Activated T-helper 2 cell treated with anti-CD3 and anti-CD28 coated beads, Interferon-gamma antibody, Interleukin-2, Interleukin-4, amounts not matched to agents 10 μg/mL and 5 μg/mL and 100 μg/mL, durations not matched to agents 14 hours and 24 hours and 36 hours (primary cell): ENCODE data around the gene TMEM127. TPM values are rescaled to one million over a fixed set of nuclear protein-coding genes. Genes with fewer than 3 reads are reported as not detected.
A peak's percentile ranks its signal among the peaks of the same experiment; 100 is the strongest.
"Not testable (repeated sequence)": the region's sequence is repeated elsewhere in the genome, so short reads cannot be mapped to it uniquely, and the experiment has no call there.

Source experiments
- DNase-seq: peaks from one replicate; pipeline ENCODE4 v3.0.0; 2021; ENCODE audit warnings: low spot score
- H3K27ac Mint-ChIP-seq: one replicate; pipeline ENCODE4 v1.8.0; 2021; ENCODE audit warnings: mixed read lengths
- H3K27me3 Mint-ChIP-seq: one replicate; pipeline ENCODE4 v1.8.0; 2021; ENCODE audit warnings: low read depth, mixed read lengths
- H3K36me3 Mint-ChIP-seq: one replicate; pipeline ENCODE4 v1.8.0; 2021; ENCODE audit warnings: low read depth, mixed read lengths
- H3K4me1 Mint-ChIP-seq: one replicate; pipeline ENCODE4 v1.8.0; 2021; ENCODE audit warnings: low read depth, mixed read lengths
- H3K4me3 Mint-ChIP-seq: one replicate; pipeline ENCODE4 v1.8.0; 2021; ENCODE audit warnings: low read depth, mild to moderate bottlenecking, moderate library complexity, mixed read lengths
- H3K9me3 Mint-ChIP-seq: one replicate; pipeline ENCODE4 v1.8.0; 2021; ENCODE audit warnings: mixed read lengths
- intact Hi-C: fragments of 100-400 bp; cut with micrococcal nuclease; formaldehyde crosslinking; loops from one replicate; pipeline ENCODE4 v1.15.1; 2023
- total RNA-seq: library from RNA; stranded (reverse); gene quantifications from 2 replicates; pipeline ENCODE4 v1.2.3, GENCODE V29; 2022

Gene TMEM127
- total RNA-seq, 1 donor from 2014 or later, result 30.4 TPM

- Mint-ChIP-seq H3K4me3 (no peak overlapping the region), H3K9me3 (no peaks in the 10 kb centered on the region), H3K36me3 (peaks cover 53% of the 10 kb centered on the region), H3K27ac (peak overlapping the region; percentile 26), H3K4me1 (peaks cover 44% of the 10 kb centered on the region), H3K27me3 (no peaks in the 10 kb centered on the region)
- intact Hi-C loops, result no loop called here
- no peak for DNase-seq
Observed at GRCh38 chr2:96259497-96259921, 6.3 kb downstream of the TMEM127 start.

GRCh38 chr2:96258166-96259022 is 7.4 kb downstream of the TMEM127 start:
- H3K27ac Mint-ChIP-seq, result no peak overlapping the region
- no peaks in the 10 kb centered on the region for H3K9me3 Mint-ChIP-seq
- DNase-seq, result no peak
- peaks cover 53% of the 10 kb centered on the region for H3K36me3 Mint-ChIP-seq
- intact Hi-C loops, result no loop called here
- peaks cover 33% of the 10 kb centered on the region for H3K4me1 Mint-ChIP-seq
- no peaks in the 10 kb centered on the region for H3K27me3 Mint-ChIP-seq
- H3K4me3 Mint-ChIP-seq, result no peak overlapping the region

- intact Hi-C loops, H3K27me3 Mint-ChIP-seq, H3K9me3 Mint-ChIP-seq, H3K4me3 Mint-ChIP-seq, DNase-seq, H3K27ac Mint-ChIP-seq: not testable (repeated sequence)
- peaks cover 32% of the 10 kb centered on the region for H3K4me1 Mint-ChIP-seq
- H3K36me3 Mint-ChIP-seq, result peaks cover 54% of the 10 kb centered on the region
Observed at GRCh38 chr2:96257744-96258143, 8.1 kb downstream of the TMEM127 start.

GRCh38 chr2:96256611-96257113 is 9.1 kb downstream of the TMEM127 start:
- H3K4me3 Mint-ChIP-seq, result no peak overlapping the region
- no peaks in the 10 kb centered on the region for H3K9me3 Mint-ChIP-seq
- peaks cover 33% of the 10 kb centered on the region for H3K4me1 Mint-ChIP-seq
- H3K36me3 Mint-ChIP-seq, result peaks cover 60% of the 10 kb centered on the region
- intact Hi-C loops, result no loop called here
- H3K27me3 Mint-ChIP-seq, result no peaks in the 10 kb centered on the region
- H3K27ac Mint-ChIP-seq, result peak overlapping the region; percentile 47
- DNase-seq, result no peak

- Mint-ChIP-seq H3K4me3 (no peak overlapping the region), H3K9me3 (no peaks in the 10 kb centered on the region), H3K27ac (no peak overlapping the region), H3K27me3 (no peaks in the 10 kb centered on the region), H3K4me1 (peaks cover 23% of the 10 kb centered on the region), H3K36me3 (peaks cover 56% of the 10 kb centered on the region)
- DNase-seq, result no peak
- intact Hi-C loops, result no loop called here
Observed at GRCh38 chr2:96254571-96254970, 11.2 kb downstream of the TMEM127 start.

GRCh38 chr2:96253006-96253405 is 12.8 kb downstream of the TMEM127 start:
- Mint-ChIP-seq H3K36me3 (peaks cover 51% of the 10 kb centered on the region), H3K4me1 (peaks cover 19% of the 10 kb centered on the region), H3K27ac (no peak overlapping the region), H3K27me3 (no peaks in the 10 kb centered on the region), H3K9me3 (no peaks in the 10 kb centered on the region), H3K4me3 (no peak overlapping the region)
- no peak for DNase-seq
- intact Hi-C loops, result no loop called here

GRCh38 chr2:96252526-96252925 is 13.3 kb downstream of the TMEM127 start:
- H3K27me3 Mint-ChIP-seq, result no peaks in the 10 kb centered on the region
- no peaks in the 10 kb centered on the region for H3K9me3 Mint-ChIP-seq
- no peak for DNase-seq
- peak overlapping the region; percentile 33 for H3K27ac Mint-ChIP-seq
- no peak overlapping the region for H3K4me3 Mint-ChIP-seq
- peaks cover 51% of the 10 kb centered on the region for H3K36me3 Mint-ChIP-seq
- H3K4me1 Mint-ChIP-seq, result peaks cover 19% of the 10 kb centered on the region
- intact Hi-C loops, result no loop called here

GRCh38 chr2:96251721-96252292 is 14.0 kb downstream of the TMEM127 start:
- H3K27ac Mint-ChIP-seq, result peak overlapping the region; percentile 33
- H3K27me3 Mint-ChIP-seq, result no peaks in the 10 kb centered on the region
- H3K36me3 Mint-ChIP-seq, result peaks cover 53% of the 10 kb centered on the region
- no peaks in the 10 kb centered on the region for H3K9me3 Mint-ChIP-seq
- peaks cover 21% of the 10 kb centered on the region for H3K4me1 Mint-ChIP-seq
- intact Hi-C loops, result no loop called here
- no peak for DNase-seq
- no peak overlapping the region for H3K4me3 Mint-ChIP-seq

GRCh38 chr2:96250188-96250587 is 15.6 kb downstream of the TMEM127 start:
- H3K4me1 Mint-ChIP-seq, result peaks cover 28% of the 10 kb centered on the region
- intact Hi-C loops, result no loop called here
- peaks cover 4% of the 10 kb centered on the region for H3K9me3 Mint-ChIP-seq
- H3K27ac Mint-ChIP-seq, result no peak overlapping the region
- no peaks in the 10 kb centered on the region for H3K27me3 Mint-ChIP-seq
- no peak for DNase-seq
- H3K36me3 Mint-ChIP-seq, result peaks cover 58% of the 10 kb centered on the region
- no peak overlapping the region for H3K4me3 Mint-ChIP-seq

GRCh38 chr2:96249654-96250053 is 16.1 kb downstream of the TMEM127 start:
- intact Hi-C loops, result no loop called here
- H3K27me3 Mint-ChIP-seq, result no peaks in the 10 kb centered on the region
- H3K36me3 Mint-ChIP-seq, result peaks cover 56% of the 10 kb centered on the region
- DNase-seq, result no peak
- H3K4me1 Mint-ChIP-seq, result peaks cover 31% of the 10 kb centered on the region
- no peak overlapping the region for H3K4me3 Mint-ChIP-seq
- peaks cover 4% of the 10 kb centered on the region for H3K9me3 Mint-ChIP-seq
- H3K27ac Mint-ChIP-seq, result no peak overlapping the region

GRCh38 chr2:96248624-96249023 is 17.2 kb downstream of the TMEM127 start:
- DNase-seq, result no peak
- H3K4me1 Mint-ChIP-seq, result peaks cover 31% of the 10 kb centered on the region
- no peak overlapping the region for H3K27ac Mint-ChIP-seq

GRCh38 chr2:96247896-96248295 is 17.9 kb downstream of the TMEM127 start:
- Mint-ChIP-seq H3K27me3 (no peaks in the 10 kb centered on the region), H3K4me1 (peaks cover 35% of the 10 kb centered on the region), H3K4me3 (no peak overlapping the region), H3K9me3 (peaks cover 4% of the 10 kb centered on the region), H3K27ac (peak overlapping the region; percentile 40), H3K36me3 (peaks cover 48% of the 10 kb centered on the region)
- no peak for DNase-seq
- intact Hi-C loops, result no loop called here

More at GRCh38 chr2:96248624-96249023, 17.2 kb downstream of the TMEM127 start:
- Mint-ChIP-seq H3K36me3 (peaks cover 53% of the 10 kb centered on the region), H3K9me3 (peaks cover 4% of the 10 kb centered on the region), H3K4me3 (no peak overlapping the region), H3K27me3 (no peaks in the 10 kb centered on the region)
- intact Hi-C loops, result no loop called here

GRCh38 chr2:96247009-96247408 is 18.8 kb downstream of the TMEM127 start:
- Mint-ChIP-seq H3K4me3 (no peak overlapping the region), H3K9me3 (peaks cover 4% of the 10 kb centered on the region), H3K36me3 (peaks cover 47% of the 10 kb centered on the region), H3K27me3 (no peaks in the 10 kb centered on the region), H3K27ac (peak overlapping the region; percentile 42), H3K4me1 (peaks cover 44% of the 10 kb centered on the region)
- intact Hi-C loops, result no loop called here
- DNase-seq, result no peak
